Measurements from ENCODE around the gene COL27A1. TPM values are rescaled to one million over a fixed set of nuclear protein-coding genes. Genes with fewer than 3 reads are reported as not detected.
A peak's percentile ranks its signal among the peaks of the same experiment; 100 is the strongest.

Gene COL27A1
- total RNA-seq, 1 donor from 2014 or later: 65.1 TPM

GRCh38 chr9:114224247-114224610, 68.9 kb downstream of the COL27A1 start:
- no peak for TF ChIP-seq CTCF (conservative IDR thresholded peaks at IDR 0.05)
- no peaks in the 10 kb centered on the region for H3K9me3 Mint-ChIP-seq
- peaks cover 19% of the 10 kb centered on the region for H3K4me1 Mint-ChIP-seq (ENCODE audit: unreplicated experiment)
- no peak overlapping the region for H3K27ac Mint-ChIP-seq
- DNase-seq (ENCODE audit: extremely low spot score, unreplicated experiment): no peak
- H3K4me3 Mint-ChIP-seq: no peak overlapping the region
- H3K27me3 Mint-ChIP-seq: no peaks in the 10 kb centered on the region
- no peaks in the 10 kb centered on the region for H3K36me3 Mint-ChIP-seq

- Mint-ChIP-seq H3K36me3 (no peaks in the 10 kb centered on the region), H3K27ac (no peak overlapping the region), H3K4me1 (ENCODE audit: unreplicated experiment) (peaks cover 32% of the 10 kb centered on the region)
Observed at GRCh38 chr9:114225561-114226212, 70.3 kb downstream of the COL27A1 start.

GRCh38 chr9:114226246-114227055, 71.1 kb downstream of the COL27A1 start:
- Mint-ChIP-seq H3K27ac (no peak overlapping the region), H3K4me1 (ENCODE audit: unreplicated experiment) (peaks cover 33% of the 10 kb centered on the region), H3K4me3 (no peak overlapping the region), H3K27me3 (no peaks in the 10 kb centered on the region), H3K9me3 (no peaks in the 10 kb centered on the region), H3K36me3 (no peaks in the 10 kb centered on the region)
- no peak for DNase-seq (ENCODE audit: extremely low spot score, unreplicated experiment)
- TF ChIP-seq CTCF (conservative IDR thresholded peaks at IDR 0.05): no peak

More at GRCh38 chr9:114225561-114226212, 70.3 kb downstream of the COL27A1 start:
- H3K9me3 Mint-ChIP-seq: no peaks in the 10 kb centered on the region
- no peak for TF ChIP-seq CTCF (conservative IDR thresholded peaks at IDR 0.05)
- H3K27me3 Mint-ChIP-seq: no peaks in the 10 kb centered on the region
- DNase-seq (ENCODE audit: extremely low spot score, unreplicated experiment): no peak
- no peak overlapping the region for H3K4me3 Mint-ChIP-seq

GRCh38 chr9:114227288-114228015, 72.1 kb downstream of the COL27A1 start:
- Mint-ChIP-seq H3K4me1 (ENCODE audit: unreplicated experiment) (peaks cover 37% of the 10 kb centered on the region), H3K36me3 (no peaks in the 10 kb centered on the region), H3K27ac (peak overlapping the region; percentile 51), H3K9me3 (no peaks in the 10 kb centered on the region), H3K4me3 (no peak overlapping the region), H3K27me3 (no peaks in the 10 kb centered on the region)
- no peak for DNase-seq (ENCODE audit: extremely low spot score, unreplicated experiment)
- TF ChIP-seq CTCF (conservative IDR thresholded peaks at IDR 0.05): no peak

- H3K27me3 Mint-ChIP-seq: no peaks in the 10 kb centered on the region
- no peak for TF ChIP-seq CTCF (conservative IDR thresholded peaks at IDR 0.05)
- H3K4me1 Mint-ChIP-seq (ENCODE audit: unreplicated experiment): peaks cover 37% of the 10 kb centered on the region
- H3K36me3 Mint-ChIP-seq: no peaks in the 10 kb centered on the region
- no peak overlapping the region for H3K4me3 Mint-ChIP-seq
- H3K27ac Mint-ChIP-seq: peak overlapping the region; percentile 51
- H3K9me3 Mint-ChIP-seq: no peaks in the 10 kb centered on the region
- DNase-seq (ENCODE audit: extremely low spot score, unreplicated experiment): no peak
Observed at GRCh38 chr9:114228016-114228808, 72.9 kb downstream of the COL27A1 start.

All from type B pancreatic cell (in vitro differentiated cells).